ENCODE measurements around the gene GPN2.
A peak's percentile ranks its signal among the peaks of the same experiment; 100 is the strongest.

Gene GPN2

DNA sequence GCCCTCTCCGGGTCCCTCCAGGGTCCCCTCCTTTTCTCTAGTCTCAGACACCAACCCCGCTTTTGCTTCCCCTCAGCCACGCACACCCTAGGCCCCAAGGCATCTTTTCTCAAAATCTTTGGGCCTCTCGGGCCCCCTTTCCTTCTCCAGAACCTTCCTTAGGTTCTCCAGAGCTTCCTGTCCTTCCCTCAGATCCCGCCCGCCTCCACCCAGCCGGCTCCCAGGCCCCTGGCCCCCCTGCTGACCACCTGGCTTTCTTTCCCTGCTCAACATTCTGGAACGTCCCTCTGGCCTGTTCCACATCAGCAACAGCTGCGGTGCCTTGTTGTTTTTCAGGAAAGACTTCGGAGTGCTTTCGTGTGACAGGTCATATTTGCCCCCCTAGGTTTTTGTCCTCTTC lies 62.4 kb downstream of the GPN2 start:
- Histone ChIP-seq H3K9me2 (replicated peaks; ENCODE audit: insufficient read depth, low read length) (no peaks in the 10 kb centered on the region), H2AFZ (ENCODE audit: low read length) (no peak overlapping the region), H3K4me1 (ENCODE audit: low read length) (peaks cover 36% of the 10 kb centered on the region), H3K79me2 (ENCODE audit: low read length) (peaks cover 60% of the 10 kb centered on the region), H3K4me2 (ENCODE audit: low read depth, low read length) (peak overlapping the region; percentile 82), H3K36me3 (replicated peaks; ENCODE audit: insufficient read depth, low read length) (no peaks in the 10 kb centered on the region), H3K27ac (ENCODE audit: low read length) (no peak overlapping the region), H3F3A (ENCODE audit: insufficient read depth, low read length) (peaks cover 15% of the 10 kb centered on the region), H4K20me1 (ENCODE audit: insufficient read depth, low read length) (no peaks in the 10 kb centered on the region), H3K9me3 (replicated peaks; ENCODE audit: insufficient read depth, low read length) (no peaks in the 10 kb centered on the region), H3K27me3 (replicated peaks; ENCODE audit: insufficient read depth, low read length) (no peaks in the 10 kb centered on the region), H3K4me3 (ENCODE audit: low read length) (peak overlapping the region; percentile 64), H3K9ac (ENCODE audit: low read length) (peak overlapping the region; percentile 70)
- TF ChIP-seq, protein P1, sequence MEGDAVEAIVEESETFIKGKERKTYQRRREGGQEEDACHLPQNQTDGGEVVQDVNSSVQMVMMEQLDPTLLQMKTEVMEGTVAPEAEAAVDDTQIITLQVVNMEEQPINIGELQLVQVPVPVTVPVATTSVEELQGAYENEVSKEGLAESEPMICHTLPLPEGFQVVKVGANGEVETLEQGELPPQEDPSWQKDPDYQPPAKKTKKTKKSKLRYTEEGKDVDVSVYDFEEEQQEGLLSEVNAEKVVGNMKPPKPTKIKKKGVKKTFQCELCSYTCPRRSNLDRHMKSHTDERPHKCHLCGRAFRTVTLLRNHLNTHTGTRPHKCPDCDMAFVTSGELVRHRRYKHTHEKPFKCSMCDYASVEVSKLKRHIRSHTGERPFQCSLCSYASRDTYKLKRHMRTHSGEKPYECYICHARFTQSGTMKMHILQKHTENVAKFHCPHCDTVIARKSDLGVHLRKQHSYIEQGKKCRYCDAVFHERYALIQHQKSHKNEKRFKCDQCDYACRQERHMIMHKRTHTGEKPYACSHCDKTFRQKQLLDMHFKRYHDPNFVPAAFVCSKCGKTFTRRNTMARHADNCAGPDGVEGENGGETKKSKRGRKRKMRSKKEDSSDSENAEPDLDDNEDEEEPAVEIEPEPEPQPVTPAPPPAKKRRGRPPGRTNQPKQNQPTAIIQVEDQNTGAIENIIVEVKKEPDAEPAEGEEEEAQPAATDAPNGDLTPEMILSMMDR (IDR thresholded peaks at IDR 0.05; ENCODE audit: low read length): no peak
- TF ChIP-seq EZH2 (optimal IDR thresholded peaks at IDR 0.05; ENCODE audit: low read depth, low read length): no peak
- TF ChIP-seq EZH2phosphoT487 (IDR thresholded peaks at IDR 0.05; ENCODE audit: low read length): no peak
- DNase-seq: no peak

DNA sequence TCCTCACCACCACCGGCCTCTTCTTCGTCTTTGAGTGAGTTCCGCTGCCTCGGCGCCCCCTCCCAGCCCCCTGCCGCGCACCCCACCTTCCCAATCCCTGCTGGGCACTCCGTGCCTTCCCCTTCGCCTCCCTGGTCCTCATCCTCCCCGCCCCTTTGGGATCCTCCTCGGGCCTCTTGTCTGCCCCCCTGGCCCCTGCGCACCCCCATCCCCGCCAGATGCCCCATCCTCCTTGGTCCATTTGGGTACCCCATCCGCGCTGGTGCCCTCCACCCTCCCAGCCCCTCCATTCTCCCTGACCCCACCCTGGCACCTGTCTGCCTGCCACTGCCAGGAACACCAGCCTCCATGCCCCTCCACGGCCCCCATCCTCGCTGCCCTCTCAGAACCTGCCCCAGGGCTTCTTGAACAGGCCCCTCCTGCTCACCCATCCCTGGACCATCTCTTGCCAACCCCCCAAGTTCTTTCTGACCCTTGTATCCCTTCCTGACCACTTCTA lies 62.9 kb downstream of the GPN2 start:
- no peaks in the 10 kb centered on the region for H3K36me3 ChIP-seq (replicated peaks; ENCODE audit: insufficient read depth, low read length)
- peak overlapping the region; percentile 70 for H3K9ac ChIP-seq (ENCODE audit: low read length)
- no peak for DNase-seq
- peaks cover 55% of the 10 kb centered on the region for H3K79me2 ChIP-seq (ENCODE audit: low read length)
- peak overlapping the region; percentile 64 for H3K4me3 ChIP-seq (ENCODE audit: low read length)
- H3K4me2 ChIP-seq (ENCODE audit: low read depth, low read length): peak overlapping the region; percentile 82
- H4K20me1 ChIP-seq (ENCODE audit: insufficient read depth, low read length): no peaks in the 10 kb centered on the region
- H3K27ac ChIP-seq (ENCODE audit: low read length): no peak overlapping the region
- peaks cover 33% of the 10 kb centered on the region for H3K4me1 ChIP-seq (ENCODE audit: low read length)
- peaks cover 10% of the 10 kb centered on the region for H3F3A ChIP-seq (ENCODE audit: insufficient read depth, low read length)
- no peaks in the 10 kb centered on the region for H3K27me3 ChIP-seq (replicated peaks; ENCODE audit: insufficient read depth, low read length)
- TF ChIP-seq, protein P1 (IDR thresholded peaks at IDR 0.05; ENCODE audit: low read length): no peak
- TF ChIP-seq EZH2 (optimal IDR thresholded peaks at IDR 0.05; ENCODE audit: low read depth, low read length) (no peak), EZH2phosphoT487 (IDR thresholded peaks at IDR 0.05; ENCODE audit: low read length) (no peak)
- H3K9me2 ChIP-seq (replicated peaks; ENCODE audit: insufficient read depth, low read length): no peaks in the 10 kb centered on the region
- no peaks in the 10 kb centered on the region for H3K9me3 ChIP-seq (replicated peaks; ENCODE audit: insufficient read depth, low read length)
- no peak overlapping the region; the same call in 1 of the 2 replicates for H2AFZ ChIP-seq (ENCODE audit: low read length)

DNA sequence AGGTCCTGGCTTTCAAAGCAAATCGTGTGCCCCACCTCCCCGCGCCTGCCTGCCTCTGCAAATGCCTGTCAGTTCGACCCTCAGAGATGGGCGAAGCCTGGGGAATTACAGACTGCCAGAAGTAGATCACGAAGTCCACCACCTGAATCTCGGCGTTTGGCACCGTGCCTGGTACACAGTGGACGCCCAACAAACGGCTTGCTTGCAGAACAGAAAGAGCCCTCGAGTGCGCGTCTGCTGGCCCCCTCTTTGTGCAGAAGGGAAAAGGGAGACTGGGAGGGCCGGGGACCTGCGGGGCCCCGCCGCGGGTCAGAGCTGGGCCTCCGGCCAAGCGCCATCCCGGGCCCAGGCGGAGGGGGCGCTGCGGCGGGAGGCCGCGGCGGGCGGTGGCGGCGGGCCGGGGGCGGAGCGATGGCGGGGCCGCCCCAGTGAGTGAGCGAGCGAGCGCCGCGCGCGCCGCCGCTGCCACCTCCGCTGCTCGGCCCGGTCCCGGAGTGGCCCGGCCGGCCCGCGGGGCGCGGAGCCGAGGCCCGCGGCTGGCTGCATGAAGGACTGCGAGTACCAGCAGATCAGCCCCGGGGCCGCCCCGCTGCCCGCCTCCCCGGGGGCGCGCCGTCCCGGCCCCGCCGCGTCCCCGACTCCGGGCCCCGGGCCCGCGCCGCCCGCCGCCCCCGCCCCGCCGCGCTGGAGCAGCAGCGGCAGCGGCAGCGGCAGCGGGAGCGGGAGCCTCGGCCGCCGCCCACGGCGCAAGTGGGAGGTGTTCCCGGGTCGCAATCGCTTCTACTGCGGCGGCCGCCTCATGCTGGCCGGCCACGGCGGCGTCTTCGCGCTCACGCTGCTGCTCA lies 63.6 kb downstream of the GPN2 start, which contains the start of gene ZDHHC18:
TSS of gene ZDHHC18 (plus strand) at position 428 of the 845 bp plus-strand sequence. CDS start at position 545, 117 bp downstream.
- H3K36me3 ChIP-seq (replicated peaks; ENCODE audit: insufficient read depth, low read length): no peaks in the 10 kb centered on the region
- H3F3A ChIP-seq (ENCODE audit: insufficient read depth, low read length): peaks cover 5% of the 10 kb centered on the region; the same call in 1 of the 2 replicates
- H2AFZ ChIP-seq (ENCODE audit: low read length): peak within 1 kb of the TSS; percentile 90
- no peak within 1 kb of the TSS for H3K27ac ChIP-seq (ENCODE audit: low read length)
- TF ChIP-seq EZH2phosphoT487 (IDR thresholded peaks at IDR 0.05; ENCODE audit: low read length) (no peak), EZH2 (optimal IDR thresholded peaks at IDR 0.05; ENCODE audit: low read depth, low read length) (no peak)
- TF ChIP-seq, protein P1 (IDR thresholded peaks at IDR 0.05; ENCODE audit: low read length): peak; percentile 28
- H3K9me3 ChIP-seq (replicated peaks; ENCODE audit: insufficient read depth, low read length): no peaks in the 10 kb centered on the region
- peaks cover 27% of the 10 kb centered on the region for H3K4me1 ChIP-seq (ENCODE audit: low read length)
- H3K27me3 ChIP-seq (replicated peaks; ENCODE audit: insufficient read depth, low read length): no peaks in the 10 kb centered on the region
- peaks cover 49% of the 10 kb centered on the region for H3K79me2 ChIP-seq (ENCODE audit: low read length)
- no peaks in the 10 kb centered on the region for H3K9me2 ChIP-seq (replicated peaks; ENCODE audit: insufficient read depth, low read length)
- H3K4me2 ChIP-seq (ENCODE audit: low read depth, low read length): peak within 1 kb of the TSS; percentile 82
- DNase-seq: peak; percentile 73
- no peaks in the 10 kb centered on the region for H4K20me1 ChIP-seq (ENCODE audit: insufficient read depth, low read length)
- peak within 1 kb of the TSS; percentile 64 for H3K4me3 ChIP-seq (ENCODE audit: low read length)
- peak within 1 kb of the TSS; percentile 70 for H3K9ac ChIP-seq (ENCODE audit: low read length)
